ENCODE results near the gene SNRNP48. TPM values are rescaled to one million over a fixed set of nuclear protein-coding genes. Genes with fewer than 3 reads are reported as not detected.
A peak's percentile ranks its signal among the peaks of the same experiment; 100 is the strongest.

Gene SNRNP48
- total RNA-seq, 3 donors from 2014 or later (not counting 1 experiment from before 2014, with no cell fraction given) = 12.3 to 17.0 (median 14.0) TPM

- Mint-ChIP-seq H3K27me3 (ENCODE audit: low read depth in 2 of 2) (peaks cover 14 to 25% of the 10 kb centered on the region in 2 donors), H3K27ac (no peak overlapping the region), H3K36me3 (no peaks in the 10 kb centered on the region), H3K9me3 (no peaks in the 10 kb centered on the region), H3K4me3 (no peak overlapping the region), H3K4me1 (peaks cover 12 to 13% of the 10 kb centered on the region in 2 donors)
- no peak for DNase-seq
- H3K9me3 ChIP-seq (ENCODE audit: control insufficient read depth, insufficient read depth, low read length) = no peaks in the 10 kb centered on the region
- H3K4me3 ChIP-seq (ENCODE audit: low read length) = no peak overlapping the region
- 94% methylated on average over 28 of the region's 28 CpGs for WGBS (ENCODE audit: insufficient coverage)
- H3K27ac ChIP-seq (ENCODE audit: low read length) = no peak overlapping the region
- TF ChIP-seq, protein P1, sequence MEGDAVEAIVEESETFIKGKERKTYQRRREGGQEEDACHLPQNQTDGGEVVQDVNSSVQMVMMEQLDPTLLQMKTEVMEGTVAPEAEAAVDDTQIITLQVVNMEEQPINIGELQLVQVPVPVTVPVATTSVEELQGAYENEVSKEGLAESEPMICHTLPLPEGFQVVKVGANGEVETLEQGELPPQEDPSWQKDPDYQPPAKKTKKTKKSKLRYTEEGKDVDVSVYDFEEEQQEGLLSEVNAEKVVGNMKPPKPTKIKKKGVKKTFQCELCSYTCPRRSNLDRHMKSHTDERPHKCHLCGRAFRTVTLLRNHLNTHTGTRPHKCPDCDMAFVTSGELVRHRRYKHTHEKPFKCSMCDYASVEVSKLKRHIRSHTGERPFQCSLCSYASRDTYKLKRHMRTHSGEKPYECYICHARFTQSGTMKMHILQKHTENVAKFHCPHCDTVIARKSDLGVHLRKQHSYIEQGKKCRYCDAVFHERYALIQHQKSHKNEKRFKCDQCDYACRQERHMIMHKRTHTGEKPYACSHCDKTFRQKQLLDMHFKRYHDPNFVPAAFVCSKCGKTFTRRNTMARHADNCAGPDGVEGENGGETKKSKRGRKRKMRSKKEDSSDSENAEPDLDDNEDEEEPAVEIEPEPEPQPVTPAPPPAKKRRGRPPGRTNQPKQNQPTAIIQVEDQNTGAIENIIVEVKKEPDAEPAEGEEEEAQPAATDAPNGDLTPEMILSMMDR (IDR thresholded peaks at IDR 0.05) = no peak
- ATAC-seq = no peak
- no peaks in the 10 kb centered on the region for H3K27me3 ChIP-seq (ENCODE audit: control insufficient read depth, insufficient read depth, low read length)
- no peaks in the 10 kb centered on the region for H3K4me1 ChIP-seq (ENCODE audit: control insufficient read depth, insufficient read depth, low read length)
- no peaks in the 10 kb centered on the region for H3K36me3 ChIP-seq (ENCODE audit: control insufficient read depth, insufficient read depth, low read length)
- intact Hi-C loops (cut with micrococcal nuclease) = no loop called here
Observed at GRCh38 chr6:7585287-7585930, 4.6 kb upstream of the SNRNP48 start.

DNA sequence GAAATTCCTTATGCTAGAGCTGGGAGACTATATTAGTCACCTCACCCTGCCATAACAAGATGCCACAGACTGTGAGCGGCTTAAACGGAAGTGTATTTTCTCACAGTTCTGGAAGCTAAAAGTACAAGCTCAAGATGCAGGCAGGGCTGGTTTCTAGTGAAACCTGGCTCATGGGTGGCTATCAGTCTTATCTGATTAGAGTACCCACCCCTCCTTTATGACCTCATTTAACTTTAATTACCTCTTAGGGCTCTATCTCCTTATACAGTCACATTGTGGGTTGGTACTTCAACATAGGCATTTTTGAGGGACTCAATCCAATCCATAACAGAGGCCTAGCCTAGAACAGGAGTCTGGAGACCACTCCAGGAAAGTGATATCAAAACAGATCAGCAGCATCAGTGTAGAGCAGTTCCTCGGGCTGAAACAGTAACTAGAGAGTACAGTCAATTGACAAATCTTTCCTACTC, 2.3 kb upstream of the SNRNP48 start:
- peaks cover 31 to 34% of the 10 kb centered on the region in 2 donors for H3K4me1 Mint-ChIP-seq

GRCh38 chr6:7588506-7588905, 1.5 kb upstream of the SNRNP48 start:
- Mint-ChIP-seq H3K4me3 (no peak overlapping the region), H3K4me1 (peaks cover 38 to 41% of the 10 kb centered on the region in 2 donors), H3K27me3 (ENCODE audit: low read depth in 2 of 2) (peaks cover 9 to 15% of the 10 kb centered on the region in 2 donors), H3K36me3 (no peaks in the 10 kb centered on the region), H3K9me3 (no peaks in the 10 kb centered on the region), H3K27ac (no peak overlapping the region)
- 86% methylated on average over 1 of the region's 4 CpGs for WGBS (ENCODE audit: insufficient coverage)
- ATAC-seq = no peak
- H3K4me1 ChIP-seq (ENCODE audit: control insufficient read depth, insufficient read depth, low read length) = peaks cover 8% of the 10 kb centered on the region
- H3K36me3 ChIP-seq (ENCODE audit: control insufficient read depth, insufficient read depth, low read length) = no peaks in the 10 kb centered on the region
- TF ChIP-seq, protein P1 (IDR thresholded peaks at IDR 0.05) = no peak
- no peak for DNase-seq
- H3K27me3 ChIP-seq (ENCODE audit: control insufficient read depth, insufficient read depth, low read length) = no peaks in the 10 kb centered on the region
- H3K4me3 ChIP-seq (ENCODE audit: low read length) = no peak overlapping the region
- H3K9me3 ChIP-seq (ENCODE audit: control insufficient read depth, insufficient read depth, low read length) = no peaks in the 10 kb centered on the region
- no peak overlapping the region for H3K27ac ChIP-seq (ENCODE audit: low read length)
- intact Hi-C loops (cut with micrococcal nuclease) = no loop called here

More for the DNA sequence above, 2.3 kb upstream of the SNRNP48 start:
- H3K9me3 Mint-ChIP-seq = no peaks in the 10 kb centered on the region
- Histone ChIP-seq H3K27ac (ENCODE audit: low read length) (no peak overlapping the region), H3K4me3 (ENCODE audit: low read length) (no peak overlapping the region), H3K27me3 (ENCODE audit: control insufficient read depth, insufficient read depth, low read length) (no peaks in the 10 kb centered on the region), H3K36me3 (ENCODE audit: control insufficient read depth, insufficient read depth, low read length) (no peaks in the 10 kb centered on the region), H3K9me3 (ENCODE audit: control insufficient read depth, insufficient read depth, low read length) (no peaks in the 10 kb centered on the region), H3K4me1 (ENCODE audit: control insufficient read depth, insufficient read depth, low read length) (peaks cover 8% of the 10 kb centered on the region)
- no peaks in the 10 kb centered on the region for H3K36me3 Mint-ChIP-seq
- TF ChIP-seq, protein P1 (IDR thresholded peaks at IDR 0.05) = no peak
- no peak overlapping the region for H3K27ac Mint-ChIP-seq
- peaks cover 12 to 21% of the 10 kb centered on the region in 2 donors for H3K27me3 Mint-ChIP-seq (ENCODE audit: low read depth in 2 of 2)
- WGBS (ENCODE audit: insufficient coverage) = 88% methylated on average over 3 of the region's 3 CpGs
- H3K4me3 Mint-ChIP-seq = peak overlapping the region; percentile 35
- ATAC-seq = no peak
- no peak for DNase-seq
- intact Hi-C loops (cut with micrococcal nuclease) = no loop called here
